AG04450 (cell line): ENCODE data around the gene AIMP1. TPM values are rescaled to one million over a fixed set of nuclear protein-coding genes. Genes with fewer than 3 reads are reported as not detected.

Source experiments
- CTCF ChIA-PET: fragments of 300-600, 350-600 bp; formaldehyde crosslinking; extraction: SDS; loops from one replicate; lab custom pipeline; 2022; ENCODE audit warnings: antibody characterized with exemption, inconsistent platforms; lab: Charles Lee
- POLR2A ChIA-PET: fragments of 350-600 bp; formaldehyde crosslinking; extraction: SDS; loops from one replicate; lab custom pipeline; 2021; ENCODE audit warnings: antibody characterized with exemption, inconsistent platforms; lab: Yijun Ruan, JAX
- DNase-seq: peaks from one replicate; pipeline ENCODE4 v3.0.0-alpha.2; 2011; ENCODE audit warnings: low read depth, low spot score
- H3K27ac ChIP-seq: one replicate; pipeline ENCODE4 v1.5.1; 2012; ENCODE audit warnings: low read depth, low read length, control low read depth
- H3K27me3 ChIP-seq: one replicate; pipeline ENCODE4 v1.6.0; 2012; ENCODE audit warnings: low read length; ENCODE audit not compliant: control insufficient read depth, insufficient read depth
- H3K4me3 ChIP-seq: 2 replicates; pipeline ENCODE4 v1.5.1; 2011; ENCODE audit warnings: mild to moderate bottlenecking, low read depth, low read length, control low read depth
- H3K9me3 ChIP-seq: 2 replicates; pipeline ENCODE4 v1.5.1; 2012; ENCODE audit warnings: low read length; ENCODE audit not compliant: control insufficient read depth, insufficient read depth
- CTCF ChIP-seq: IDR thresholded peaks from 2 replicates; pipeline ENCODE4 v1.5.1; 2011; ENCODE audit warnings: low read depth, low read length, control low read depth, inconsistent platforms
- polyA minus RNA-seq: library from RNA; depleted of rRNA, polyadenylated mRNA; stranded (reverse); fragments of >200 nt; gene quantifications from 2 replicates; pipeline ENCODE4 v1.2.3, GENCODE V29; 2011; rRNA and poly(A)+ RNA removed
- polyA plus RNA-seq: library from polyadenylated mRNA; depleted of rRNA; stranded (reverse); fragments of >200 nt; gene quantifications from 2 replicates; pipeline ENCODE4 v1.2.3, GENCODE V29; 2011; rRNA removed

The AIMP1 gene
- 35.3 and 52.9 TPM in 2 replicates for polyA plus RNA-seq
- polyA minus RNA-seq = 3.1 and 7.2 TPM in 2 replicates

- TF ChIP-seq CTCF = no peak
- peak; percentile 71 for DNase-seq
- ChIA-PET POLR2A (interaction anchor here (0.6 to 1.0 kb wide), 3 partner anchors 43 to 50 kb away, joined by 3 read pairs; no protein-coding TSS in a partner anchor), CTCF (interaction anchor here (1.0 to 1.8 kb wide), 2 partner anchors 12 to 50 kb away, joined by 3 to 6 read pairs; no protein-coding TSS in a partner anchor)
- Histone ChIP-seq H3K27me3 (no peaks in the 10 kb centered on the region), H3K4me3 (peak within 1 kb of the TSS; percentile 93), H3K9me3 (no peaks in the 10 kb centered on the region; the same call in 1 of the 2 replicates), H3K27ac (peak within 1 kb of the TSS; percentile 96)
Measured at GRCh38 chr4:106315968-106316772, at the start of gene AIMP1, which contains the start of gene TBCK. TSS of gene AIMP1 (plus strand) at chr4:106316550. CDS start at chr4:106325010, 8,460 bp downstream. TSS of gene TBCK (minus strand) at chr4:106316209. CDS start at chr4:106308960, 7,249 bp downstream.

GRCh38 chr4:106268786-106269185 lies 47.6 kb upstream of the AIMP1 start:
- TF ChIP-seq CTCF = no peak
- ChIA-PET POLR2A (no interaction called here), CTCF (interaction anchor here (0.9 to 3.1 kb wide), 3 partner anchors 59 to 234 kb away, joined by 3 to 36 read pairs (median 27); no protein-coding TSS in a partner anchor)
- H3K27me3 ChIP-seq = no peaks in the 10 kb centered on the region
- no peak overlapping the region for H3K4me3 ChIP-seq
- H3K27ac ChIP-seq = no peak overlapping the region
- DNase-seq = no peak
- H3K9me3 ChIP-seq = no peaks in the 10 kb centered on the region

- no peak overlapping the region for H3K27ac ChIP-seq
- ChIA-PET POLR2A (no interaction called here), CTCF (interaction anchor here (0.8 to 0.9 kb wide), 2 partner anchors 57 to 100 kb away, joined by 3 read pairs; no protein-coding TSS in a partner anchor)
- no peak for DNase-seq
- no peaks in the 10 kb centered on the region for H3K27me3 ChIP-seq
- H3K9me3 ChIP-seq = no peaks in the 10 kb centered on the region
- no peak for TF ChIP-seq CTCF
- no peak overlapping the region for H3K4me3 ChIP-seq
Measured at GRCh38 chr4:106269711-106270110, 46.6 kb upstream of the AIMP1 start.

- no peak overlapping the region for H3K27ac ChIP-seq
- no peaks in the 10 kb centered on the region for H3K9me3 ChIP-seq
- no peak overlapping the region for H3K4me3 ChIP-seq
- no peak for DNase-seq
- TF ChIP-seq CTCF = no peak
- CTCF ChIA-PET = interaction anchor here (1.2 kb wide), 1 partner anchor 232 kb away, joined by 3 read pairs; no protein-coding TSS in a partner anchor
- no peaks in the 10 kb centered on the region for H3K27me3 ChIP-seq
- POLR2A ChIA-PET = no interaction called here
Measured at GRCh38 chr4:106270736-106271135, 45.6 kb upstream of the AIMP1 start.
